HepG2 (cell line): ENCODE measurements around the gene TFDP2.

ENCODE experiments used
- ASH2L ChIP-seq: fragments of 300-600, 200-600 bp; sonication (generic); IDR thresholded peaks from 2 replicates; pipeline ENCODE4 v1.7.0; 2017; ENCODE audit warnings: low read depth, mild to moderate bottlenecking, moderate library complexity, mixed read lengths, low read length; ENCODE audit not compliant: insufficient read length
- ISL2 ChIP-seq: sonication (generic); formaldehyde crosslinking; IDR thresholded peaks from 2 replicates; pipeline ENCODE4 v1.5.0; 2020; ENCODE audit warnings: missing genetic modification reagents
- SMAD1 ChIP-seq: sonication (generic); formaldehyde crosslinking; IDR thresholded peaks from 2 replicates; pipeline ENCODE4 v1.4.0; 2020; ENCODE audit warnings: missing genetic modification reagents, low read depth, mild to moderate bottlenecking, borderline replicate concordance
- ZNF17 ChIP-seq: sonication (generic); formaldehyde crosslinking; IDR thresholded peaks from 2 replicates; pipeline ENCODE4 v1.5.0; 2020; ENCODE audit warnings: mild to moderate bottlenecking, missing genetic modification reagents
- ZNF232 ChIP-seq: sonication (generic); formaldehyde crosslinking; IDR thresholded peaks from 2 replicates; pipeline ENCODE4 v1.4.0; 2020; ENCODE audit warnings: missing genetic modification reagents, borderline replicate concordance
- ZNF879 ChIP-seq: sonication (generic); formaldehyde crosslinking; IDR thresholded peaks from 2 replicates; pipeline ENCODE4 v1.8.1; 2023; ENCODE audit warnings: missing genetic modification reagents
- ZSCAN29 ChIP-seq: sonication (generic); formaldehyde crosslinking; conservative IDR thresholded peaks from 2 replicates; pipeline ENCODE4 v1.4.0; 2020; ENCODE audit warnings: mild to moderate bottlenecking, missing genetic modification reagents
- TF ChIP-seq, protein P1 (sequence below): sonication (generic); formaldehyde crosslinking; IDR thresholded peaks from 2 replicates; pipeline ENCODE4 v1.5.0; 2020; ENCODE audit warnings: mild to moderate bottlenecking, missing genetic modification reagents, moderate library complexity
- TF ChIP-seq, protein P2 (sequence below), 2 experiments: sonication (generic) in 1 of 2; formaldehyde crosslinking in 1 of 2; IDR thresholded peaks; 2 replicates each; pipeline versions ENCODE4 v1.4.0 to v1.6.1; 2018 to 2020; ENCODE audit warnings: missing genetic modification reagents in 2 of 2, borderline replicate concordance in 1 of 2, low read depth in 1 of 2, mild to moderate bottlenecking in 1 of 2, missing biosample characterization in 1 of 2

DNA sequence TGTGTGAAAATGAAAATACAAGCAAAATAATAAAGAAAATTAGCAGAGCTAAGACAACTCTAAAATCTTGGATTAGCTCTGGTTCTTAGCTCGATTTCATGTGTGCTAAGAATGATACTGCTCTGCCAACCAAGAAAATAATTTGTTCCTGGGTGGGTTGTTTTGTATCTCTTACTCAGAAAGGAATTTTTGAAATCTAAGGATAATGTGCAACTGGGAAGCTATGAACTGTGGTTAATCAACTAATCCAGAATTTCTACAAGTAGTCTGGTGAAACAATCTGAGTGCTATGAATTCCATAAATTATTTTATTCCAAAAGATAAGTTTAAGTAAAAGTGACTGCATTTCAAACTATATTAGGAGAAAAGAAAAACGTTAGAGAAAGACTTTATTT is 92.0 kb downstream of the TFDP2 start:
- TF ChIP-seq ASH2L (no peak), ZNF17 (no peak), ZNF879 (no peak), ZSCAN29 (CRISPR knock-in tag) (no peak), ZNF232 (no peak), ISL2 (CRISPR knock-in tag) (no peak), SMAD1 (CRISPR knock-in tag) (no peak)
- TF ChIP-seq, protein P1, sequence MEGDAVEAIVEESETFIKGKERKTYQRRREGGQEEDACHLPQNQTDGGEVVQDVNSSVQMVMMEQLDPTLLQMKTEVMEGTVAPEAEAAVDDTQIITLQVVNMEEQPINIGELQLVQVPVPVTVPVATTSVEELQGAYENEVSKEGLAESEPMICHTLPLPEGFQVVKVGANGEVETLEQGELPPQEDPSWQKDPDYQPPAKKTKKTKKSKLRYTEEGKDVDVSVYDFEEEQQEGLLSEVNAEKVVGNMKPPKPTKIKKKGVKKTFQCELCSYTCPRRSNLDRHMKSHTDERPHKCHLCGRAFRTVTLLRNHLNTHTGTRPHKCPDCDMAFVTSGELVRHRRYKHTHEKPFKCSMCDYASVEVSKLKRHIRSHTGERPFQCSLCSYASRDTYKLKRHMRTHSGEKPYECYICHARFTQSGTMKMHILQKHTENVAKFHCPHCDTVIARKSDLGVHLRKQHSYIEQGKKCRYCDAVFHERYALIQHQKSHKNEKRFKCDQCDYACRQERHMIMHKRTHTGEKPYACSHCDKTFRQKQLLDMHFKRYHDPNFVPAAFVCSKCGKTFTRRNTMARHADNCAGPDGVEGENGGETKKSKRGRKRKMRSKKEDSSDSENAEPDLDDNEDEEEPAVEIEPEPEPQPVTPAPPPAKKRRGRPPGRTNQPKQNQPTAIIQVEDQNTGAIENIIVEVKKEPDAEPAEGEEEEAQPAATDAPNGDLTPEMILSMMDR (CRISPR knock-in tag), result no peak
- TF ChIP-seq, protein P2, sequence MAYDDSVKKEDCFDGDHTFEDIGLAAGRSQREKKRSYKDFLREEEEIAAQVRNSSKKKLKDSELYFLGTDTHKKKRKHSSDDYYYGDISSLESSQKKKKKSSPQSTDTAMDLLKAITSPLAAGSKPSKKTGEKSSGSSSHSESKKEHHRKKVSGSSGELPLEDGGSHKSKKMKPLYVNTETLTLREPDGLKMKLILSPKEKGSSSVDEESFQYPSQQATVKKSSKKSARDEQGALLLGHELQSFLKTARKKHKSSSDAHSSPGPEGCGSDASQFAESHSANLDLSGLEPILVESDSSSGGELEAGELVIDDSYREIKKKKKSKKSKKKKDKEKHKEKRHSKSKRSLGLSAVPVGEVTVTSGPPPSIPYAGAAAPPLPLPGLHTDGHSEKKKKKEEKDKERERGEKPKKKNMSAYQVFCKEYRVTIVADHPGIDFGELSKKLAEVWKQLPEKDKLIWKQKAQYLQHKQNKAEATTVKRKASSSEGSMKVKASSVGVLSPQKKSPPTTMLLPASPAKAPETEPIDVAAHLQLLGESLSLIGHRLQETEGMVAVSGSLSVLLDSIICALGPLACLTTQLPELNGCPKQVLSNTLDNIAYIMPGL (CRISPR knock-in tag; IDR thresholded peaks at IDR 0.05; ENCODE audit: borderline replicate concordance in 1 of 2, low read depth in 1 of 2), result no peak
